GM23338 (cell line): Measurements from ENCODE around the gene PTPRF. TPM values are rescaled to one million over a fixed set of nuclear protein-coding genes. Genes with fewer than 3 reads are reported as not detected.

Source experiments
- ATAC-seq: fragments of 200-7000 bp; cut with Tn5 transposase; 3 replicates; pipeline ENCODE4 v1.9.1; 2020
- DNase-seq: peaks from one replicate; pipeline ENCODE4 v3.0.0-alpha.2; 2015; ENCODE audit warnings: low spot score
- H2AFZ ChIP-seq: fragments of 200-600 bp; sonication (generic); 2 replicates; pipeline ENCODE4 v1.8.0; 2016; ENCODE audit warnings: antibody characterized with exemption, mild to moderate bottlenecking, moderate library complexity
- H3F3A ChIP-seq: fragments of 200-600 bp; sonication (generic); replicated peaks from 2 replicates; pipeline ENCODE4 v1.8.0; 2017; ENCODE audit warnings: antibody characterized with exemption, mixed run types, low read depth
- H3K27ac ChIP-seq: fragments of 200-600 bp; sonication (generic); 2 replicates; pipeline ENCODE4 v1.6.1; 2016; ENCODE audit warnings: low read depth
- H3K27me3 ChIP-seq: fragments of 200-600 bp; sonication (generic); 2 replicates; pipeline ENCODE4 v1.8.0; 2016; ENCODE audit warnings: mild to moderate bottlenecking, mixed run types, moderate library complexity; ENCODE audit not compliant: insufficient read depth
- H3K36me3 ChIP-seq: fragments of 200-600 bp; sonication (generic); 2 replicates; pipeline ENCODE4 v1.8.0; 2016; ENCODE audit warnings: mild to moderate bottlenecking; ENCODE audit not compliant: insufficient read depth
- H3K4me1 ChIP-seq: fragments of 200-600 bp; sonication (generic); 2 replicates; pipeline ENCODE4 v1.8.0; 2016; ENCODE audit warnings: mild to moderate bottlenecking, moderate library complexity; ENCODE audit not compliant: insufficient read depth
- H3K4me2 ChIP-seq: fragments of 200-600 bp; sonication (generic); 2 replicates; pipeline ENCODE4 v1.7.1; 2017; ENCODE audit warnings: mixed run types
- H3K4me3 ChIP-seq: fragments of 200-600 bp; sonication (generic); 2 replicates; pipeline ENCODE4 v1.6.1; 2016; ENCODE audit warnings: mixed run types
- H3K79me2 ChIP-seq: fragments of 200-600 bp; sonication (generic); replicated peaks from 2 replicates; pipeline ENCODE4 v1.8.0; 2017; ENCODE audit warnings: mild to moderate bottlenecking; ENCODE audit not compliant: insufficient read depth
- H3K9me2 ChIP-seq: fragments of 200-600 bp; sonication (generic); 2 replicates; pipeline ENCODE4 v1.8.0; 2017; ENCODE audit not compliant: insufficient read depth
- H4K20me1 ChIP-seq: fragments of 200-600 bp; sonication (generic); replicated peaks from 2 replicates; pipeline ENCODE4 v1.8.0; 2017; ENCODE audit warnings: mild to moderate bottlenecking; ENCODE audit not compliant: insufficient read depth
- H3K27ac Mint-ChIP-seq: 2 replicates; pipeline ENCODE4 v1.8.0; 2020; ENCODE audit warnings: inconsistent platforms, mild to moderate bottlenecking, moderate library complexity, mixed read lengths
- H3K27me3 Mint-ChIP-seq: 3 replicates; pipeline ENCODE4 v1.8.0; 2022; ENCODE audit warnings: low read depth, mild to moderate bottlenecking, moderate library complexity, mixed read lengths, inconsistent platforms; ENCODE audit not compliant: insufficient read depth, poor library complexity
- H3K36me3 Mint-ChIP-seq: 3 replicates; pipeline ENCODE4 v1.8.0; 2021; ENCODE audit warnings: low read depth, mild to moderate bottlenecking, inconsistent platforms, moderate library complexity, mixed read lengths
- H3K4me1 Mint-ChIP-seq: 3 replicates; pipeline ENCODE4 v1.8.0; 2020; ENCODE audit warnings: mild to moderate bottlenecking, inconsistent platforms, mixed read lengths
- H3K4me3 Mint-ChIP-seq: 3 replicates; pipeline ENCODE4 v1.8.0; 2021; ENCODE audit warnings: moderate library complexity, mild to moderate bottlenecking, inconsistent platforms, mixed read lengths
- H3K9me3 Mint-ChIP-seq: 3 replicates; pipeline ENCODE4 v1.8.0; 2020; ENCODE audit warnings: moderate library complexity, mild to moderate bottlenecking, inconsistent platforms, mixed read lengths
- CREB1 ChIP-seq: fragments of 250-450 bp; sonication (Bioruptor Pico); IDR thresholded peaks from 2 replicates; pipeline ENCODE4 v1.5.0; 2020; ENCODE audit warnings: low read depth, mild to moderate bottlenecking, moderate library complexity
- CTCF ChIP-seq, 2 experiments: fragments of 200-600 bp in 1 of 2; sonication (generic) in 1 of 2; conservative IDR thresholded peaks; 2 replicates each; pipeline versions ENCODE4 v1.5.1 to v1.6.1; 2016 to 2017; ENCODE audit warnings: antibody characterized with exemption in 2 of 2, low read depth in 2 of 2, mild to moderate bottlenecking in 2 of 2, moderate library complexity in 1 of 2
- EZH2 ChIP-seq: fragments of 200-600 bp; sonication (generic); IDR thresholded peaks from one replicate; pipeline ENCODE4 v1.8.0; 2017; ENCODE audit warnings: antibody characterized with exemption, mild to moderate bottlenecking, low read depth; ENCODE audit not compliant: unreplicated experiment
- EZH2phosphoT487 ChIP-seq: fragments of 200-600 bp; sonication (generic); IDR thresholded peaks from one replicate; pipeline ENCODE4 v1.8.1; 2018; ENCODE audit warnings: antibody characterized with exemption; ENCODE audit not compliant: unreplicated experiment
- JUNB ChIP-seq: IDR thresholded peaks from one replicate; pipeline ENCODE4 v1.6.1; 2016; ENCODE audit warnings: antibody characterized with exemption; ENCODE audit not compliant: unreplicated experiment
- NANOG ChIP-seq: IDR thresholded peaks from 2 replicates; pipeline ENCODE4 v1.6.1; 2016; ENCODE audit warnings: antibody characterized with exemption, borderline replicate concordance
- POLR2AphosphoS5 ChIP-seq: IDR thresholded peaks from 2 replicates; pipeline ENCODE4 v1.6.1; 2016; ENCODE audit warnings: antibody characterized with exemption, low read depth
- ZNF114 ChIP-seq: fragments of 250-450 bp; sonication (Bioruptor Pico); IDR thresholded peaks from 2 replicates; pipeline ENCODE4 v1.5.0; 2020; ENCODE audit warnings: mild to moderate bottlenecking, moderate library complexity
- ZNF331 ChIP-seq: fragments of 250-450 bp; sonication (Bioruptor Pico); IDR thresholded peaks from 2 replicates; pipeline ENCODE4 v1.5.0; 2020; ENCODE audit warnings: low read depth, mild to moderate bottlenecking, moderate library complexity
- ZNF462 ChIP-seq: fragments of 250-450 bp; sonication (Bioruptor Pico); IDR thresholded peaks from 2 replicates; pipeline ENCODE4 v1.5.0; 2020; ENCODE audit warnings: mild to moderate bottlenecking, moderate library complexity
- polyA plus RNA-seq: library from polyadenylated mRNA; unstranded; fragments of >200 nt; fragmentation: Nextera tagmentation; extraction: Ambion mirVana; gene quantifications from 2 replicates; pipeline ENCODE4 v1.2.1, GENCODE V29; 2016
- total RNA-seq: library from RNA; depleted of rRNA; stranded (reverse); fragments of >200 nt; shearing (Covaris generic); gene quantifications from 2 replicates; pipeline ENCODE4 v1.2.3, GENCODE V29; 2014
- TF ChIP-seq, protein P1 (sequence below): IDR thresholded peaks from 2 replicates; pipeline ENCODE4 v1.6.1; 2016; ENCODE audit warnings: antibody characterized with exemption

Gene PTPRF
- total and polyA plus RNA-seq, 2 experiments from 2014 or later = 52.4 to 173 TPM

- TF ChIP-seq CTCF (conservative IDR thresholded peaks at IDR 0.05; ENCODE audit: low read depth in 2 of 2) = no peak
- TF ChIP-seq, protein P1, sequence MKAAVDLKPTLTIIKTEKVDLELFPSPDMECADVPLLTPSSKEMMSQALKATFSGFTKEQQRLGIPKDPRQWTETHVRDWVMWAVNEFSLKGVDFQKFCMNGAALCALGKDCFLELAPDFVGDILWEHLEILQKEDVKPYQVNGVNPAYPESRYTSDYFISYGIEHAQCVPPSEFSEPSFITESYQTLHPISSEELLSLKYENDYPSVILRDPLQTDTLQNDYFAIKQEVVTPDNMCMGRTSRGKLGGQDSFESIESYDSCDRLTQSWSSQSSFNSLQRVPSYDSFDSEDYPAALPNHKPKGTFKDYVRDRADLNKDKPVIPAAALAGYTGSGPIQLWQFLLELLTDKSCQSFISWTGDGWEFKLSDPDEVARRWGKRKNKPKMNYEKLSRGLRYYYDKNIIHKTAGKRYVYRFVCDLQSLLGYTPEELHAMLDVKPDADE = no peak
- no peak for TF ChIP-seq JUNB
- no peak for TF ChIP-seq NANOG
- no peak for TF ChIP-seq CREB1 (CRISPR knock-in tag)
- TF ChIP-seq EZH2 = no peak
- TF ChIP-seq ZNF331 (CRISPR knock-in tag) = no peak
- no peak for TF ChIP-seq ZNF114
- no peak for TF ChIP-seq EZH2phosphoT487
- TF ChIP-seq POLR2AphosphoS5 = no peak
- H3K27ac ChIP-seq = no peak overlapping the region
- peaks cover 13% of the 10 kb centered on the region; the same call in 1 of the 2 replicates for H3K36me3 ChIP-seq
- no peaks in the 10 kb centered on the region for H3K9me3 Mint-ChIP-seq
- H3K4me1 ChIP-seq = no peaks in the 10 kb centered on the region
- peaks cover 10% of the 10 kb centered on the region for H3K27me3 Mint-ChIP-seq
- H3K27me3 ChIP-seq = no peaks in the 10 kb centered on the region
- DNase-seq (no peak), ATAC-seq (no peak)
- no peak overlapping the region for H2AFZ ChIP-seq
- no peak overlapping the region for H3K27ac Mint-ChIP-seq
- no peaks in the 10 kb centered on the region for H3F3A ChIP-seq
- no peak overlapping the region for H3K4me3 ChIP-seq
- peaks cover 3% of the 10 kb centered on the region; the same call in 1 of the 2 replicates for H4K20me1 ChIP-seq
- H3K36me3 Mint-ChIP-seq = peaks cover 73% of the 10 kb centered on the region
- no peak overlapping the region for H3K4me2 ChIP-seq
- no peaks in the 10 kb centered on the region for H3K9me2 ChIP-seq
- H3K79me2 ChIP-seq = no peaks in the 10 kb centered on the region
- H3K4me1 Mint-ChIP-seq = no peaks in the 10 kb centered on the region; the same call in 2 of the 3 replicates
- H3K4me3 Mint-ChIP-seq = no peak overlapping the region
Measured at GRCh38 chr1:43605157-43605556, 74.5 kb downstream of the PTPRF start.

DNA sequence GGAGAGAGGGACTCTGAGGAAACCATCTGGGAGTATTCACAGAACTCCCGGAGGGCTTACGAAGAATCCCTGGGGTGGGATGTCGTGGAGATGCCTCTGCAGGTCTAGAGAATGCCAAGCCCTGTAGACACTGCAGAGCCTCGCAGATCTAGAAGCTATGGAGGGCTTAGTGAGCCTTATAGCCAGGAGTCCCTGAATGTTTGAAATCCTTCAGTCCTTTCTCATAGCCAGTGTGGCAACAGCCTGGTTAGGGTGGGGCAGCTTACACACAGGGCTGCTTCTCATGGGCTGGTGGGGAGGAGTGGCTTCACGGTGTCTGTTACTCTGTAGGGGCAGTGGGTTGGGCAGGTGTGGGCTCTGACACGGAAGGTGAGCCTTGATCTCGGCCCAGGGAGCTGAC, 75.1 kb downstream of the PTPRF start:
- no peaks in the 10 kb centered on the region for H3K79me2 ChIP-seq
- no peak overlapping the region for H3K4me3 Mint-ChIP-seq
- H3K4me1 Mint-ChIP-seq = no peaks in the 10 kb centered on the region; the same call in 2 of the 3 replicates
- H3K27ac ChIP-seq = no peak overlapping the region
- H2AFZ ChIP-seq = no peak overlapping the region
- no peaks in the 10 kb centered on the region for H3F3A ChIP-seq
- no peak overlapping the region for H3K27ac Mint-ChIP-seq
- H3K27me3 ChIP-seq = no peaks in the 10 kb centered on the region
- H4K20me1 ChIP-seq = peaks cover 3% of the 10 kb centered on the region; the same call in 1 of the 2 replicates
- H3K36me3 Mint-ChIP-seq = peaks cover 79% of the 10 kb centered on the region
- ATAC-seq (no peak), DNase-seq (no peak)
- H3K9me3 Mint-ChIP-seq = no peaks in the 10 kb centered on the region
- no peak overlapping the region for H3K4me2 ChIP-seq
- H3K9me2 ChIP-seq = no peaks in the 10 kb centered on the region
- no peak overlapping the region for H3K4me3 ChIP-seq
- peaks cover 10% of the 10 kb centered on the region for H3K27me3 Mint-ChIP-seq
- H3K4me1 ChIP-seq = no peaks in the 10 kb centered on the region
- TF ChIP-seq EZH2phosphoT487 (no peak), ZNF462 (CRISPR knock-in tag) (no peak)
- H3K36me3 ChIP-seq = peaks cover 13% of the 10 kb centered on the region; the same call in 1 of the 2 replicates
